Measurements from ENCODE around the gene B3GLCT.
"Not testable (repeated sequence)": the region's sequence is repeated elsewhere in the genome, so short reads cannot be mapped to it uniquely, and the experiment has no call there.

The B3GLCT gene

DNA sequence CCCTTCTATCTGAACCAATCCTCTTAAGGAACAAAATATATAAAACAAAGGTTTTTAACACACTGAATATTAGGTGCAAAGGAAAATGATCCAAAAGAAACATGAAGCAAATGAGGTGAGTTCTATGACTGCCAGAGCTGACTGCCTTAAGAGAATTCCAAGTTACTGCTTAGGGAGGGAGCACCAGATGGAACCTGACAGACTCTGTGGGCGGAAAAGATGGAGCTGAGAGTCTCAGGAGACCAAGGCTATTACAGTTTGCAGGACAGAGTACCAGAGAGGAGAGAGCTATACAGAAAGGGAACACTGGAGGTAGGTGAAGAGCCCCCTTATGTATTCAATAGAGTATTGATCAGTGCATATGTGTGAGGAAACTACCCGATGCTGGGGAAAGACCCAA lies 87.2 kb downstream of the B3GLCT start:
- DNase-seq: no peak

DNA sequence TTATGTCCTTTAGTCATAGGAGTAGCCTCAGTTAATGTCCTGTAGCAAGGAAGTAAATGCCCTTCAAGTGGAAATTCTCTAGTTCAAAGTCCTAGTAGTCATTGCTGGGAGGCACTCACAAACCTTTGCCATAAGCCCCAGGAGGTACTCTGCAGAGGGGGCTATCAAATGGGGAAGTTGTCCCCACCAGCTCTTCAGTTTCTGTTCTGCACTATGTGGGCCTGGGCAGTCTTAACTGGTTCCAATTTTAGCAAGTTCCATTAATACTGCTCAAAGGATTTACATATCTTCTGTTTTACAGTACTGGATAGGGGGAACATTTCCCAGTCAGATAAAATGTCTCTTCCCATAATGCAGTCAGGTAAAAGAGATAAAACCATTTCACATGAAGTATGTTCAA lies 101.3 kb downstream of the B3GLCT start:
- no peak for DNase-seq

DNA sequence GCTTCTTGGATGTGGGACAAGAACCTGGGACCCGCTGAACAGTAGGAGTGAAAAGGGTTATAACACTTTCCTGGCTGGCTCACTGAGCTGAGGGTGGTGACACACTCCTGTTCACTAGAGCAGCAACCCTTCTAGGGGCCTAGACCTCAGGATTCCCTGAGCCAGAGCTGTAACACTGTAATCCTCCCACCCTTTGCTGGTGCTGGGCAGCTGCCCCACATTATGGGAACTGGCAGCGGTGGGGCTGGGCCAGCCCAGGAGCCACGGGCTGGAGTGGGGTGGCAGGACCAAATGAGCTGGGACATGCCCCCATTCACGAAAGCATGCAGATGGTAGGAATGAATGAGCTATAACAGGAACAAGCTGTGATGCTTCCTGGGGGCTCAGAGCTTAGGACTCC lies 110.6 kb downstream of the B3GLCT start:
- DNase-seq: no peak

DNA sequence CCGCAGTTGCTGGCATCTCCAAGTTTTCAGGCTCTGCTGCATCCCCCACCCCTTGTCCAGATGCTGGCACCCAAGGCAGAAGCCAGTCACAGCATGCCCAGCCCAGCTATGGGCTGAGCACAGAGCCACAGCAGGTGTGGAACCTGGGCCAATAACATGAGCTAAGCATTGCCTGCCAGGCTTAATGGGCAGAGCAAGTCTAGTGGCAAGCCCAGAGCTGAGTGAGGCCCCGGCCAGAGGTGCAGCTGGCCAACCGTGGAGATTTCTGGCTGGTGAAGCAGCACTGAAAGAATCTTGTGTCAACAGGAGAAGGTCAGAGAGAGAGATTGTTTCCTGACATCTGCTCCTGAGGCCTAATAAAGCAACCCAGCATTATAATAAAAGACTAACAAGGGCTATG lies 111.0 kb downstream of the B3GLCT start:
- peak; percentile 52 for DNase-seq

DNA sequence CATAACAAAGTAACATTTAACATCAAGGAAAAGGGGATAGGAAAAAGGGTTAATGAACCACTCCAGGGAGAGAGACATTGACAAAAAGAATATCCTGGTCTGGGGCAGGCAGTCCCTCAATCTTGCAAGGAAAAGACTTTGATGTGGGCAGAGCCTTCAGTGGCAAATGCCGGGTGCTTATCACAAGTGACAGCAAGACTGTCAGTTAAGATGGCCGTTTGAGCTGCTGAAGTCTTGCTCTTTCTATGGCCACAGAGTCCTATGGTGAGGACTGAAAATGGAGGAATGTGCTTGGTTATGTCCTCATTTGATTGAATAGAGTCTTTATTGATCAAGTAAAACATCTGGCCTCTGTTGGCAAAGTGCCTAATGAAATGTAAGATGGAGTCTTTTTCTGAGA lies 112.1 kb downstream of the B3GLCT start:
- DNase-seq: no peak

DNA sequence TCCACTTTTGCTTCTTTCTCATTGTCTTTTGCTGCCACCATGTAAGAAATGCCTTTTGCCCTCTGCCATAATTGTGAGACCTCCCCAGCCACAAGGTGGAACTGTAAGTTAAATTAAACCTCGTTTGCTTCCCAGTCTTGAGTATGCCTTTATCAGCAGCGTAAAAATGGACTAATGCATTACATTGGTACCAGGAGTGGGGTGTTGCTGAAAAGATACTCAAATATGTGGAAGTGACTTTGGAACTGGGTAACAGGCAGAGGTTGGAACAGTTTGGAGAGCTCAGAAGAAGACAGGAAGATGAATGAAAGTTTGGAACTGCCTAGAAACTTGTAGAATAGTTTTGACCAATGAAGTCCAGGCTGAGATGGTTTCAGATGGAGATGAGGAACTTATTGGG lies 115.2 kb downstream of the B3GLCT start:
- DNase-seq: no peak

DNA sequence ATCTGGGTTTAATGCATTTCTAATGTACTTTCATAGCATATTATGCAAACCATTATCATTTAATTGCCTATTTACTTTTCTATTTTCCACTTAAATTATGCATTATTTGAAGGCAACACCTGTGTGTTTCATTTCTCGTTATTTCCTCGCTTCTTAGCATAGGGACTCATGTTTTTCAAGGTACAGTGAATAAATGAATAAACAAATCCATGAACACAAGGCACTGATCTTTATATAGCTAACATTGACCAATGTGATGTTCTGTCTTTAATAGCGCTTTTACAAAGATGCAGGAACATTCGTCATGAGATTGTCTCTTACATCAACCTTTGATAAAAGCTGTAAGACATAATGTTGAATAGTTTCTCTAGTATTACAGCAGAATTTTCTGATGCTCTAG lies 121.2 kb downstream of the B3GLCT start:
- DNase-seq: no peak

DNA sequence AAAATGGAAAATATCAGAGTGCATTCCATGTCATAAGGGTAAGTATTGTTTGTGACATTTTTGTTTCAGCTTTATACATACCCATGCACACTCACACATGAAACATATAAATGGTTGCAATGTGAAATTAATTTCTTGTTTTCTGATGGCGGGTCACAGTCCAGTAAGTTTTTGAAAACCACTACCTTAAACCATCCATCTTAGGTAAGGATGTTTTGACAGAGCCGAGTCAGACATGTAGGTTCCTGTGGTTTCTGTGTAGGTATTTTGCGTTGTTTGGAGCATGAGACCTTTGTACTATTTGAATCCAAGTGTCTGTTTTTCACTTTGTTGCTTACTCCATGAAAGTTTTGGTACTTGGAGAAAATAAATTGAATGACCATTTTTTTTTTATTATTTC lies 121.7 kb downstream of the B3GLCT start:
- no peak for DNase-seq

DNA sequence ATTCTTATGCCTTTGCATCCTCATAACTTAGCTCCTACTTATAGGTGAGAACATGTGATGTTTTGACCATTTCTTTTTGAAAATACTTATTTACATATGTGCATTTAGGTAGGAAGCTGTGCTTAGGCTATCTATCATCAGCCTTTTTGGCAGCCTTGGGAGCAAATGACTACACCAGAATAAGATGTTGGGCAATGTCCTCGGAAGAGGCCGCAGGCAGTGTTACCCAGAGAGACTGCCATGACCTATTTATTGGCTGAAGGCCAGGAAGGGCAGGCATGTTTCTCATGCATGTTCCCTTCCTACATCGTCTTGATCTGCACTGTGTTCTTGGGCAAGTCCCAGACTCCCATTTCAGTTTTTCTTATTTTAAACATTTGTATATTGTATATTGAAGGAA lies 122.3 kb downstream of the B3GLCT start:
- DNase-seq: no peak

DNA sequence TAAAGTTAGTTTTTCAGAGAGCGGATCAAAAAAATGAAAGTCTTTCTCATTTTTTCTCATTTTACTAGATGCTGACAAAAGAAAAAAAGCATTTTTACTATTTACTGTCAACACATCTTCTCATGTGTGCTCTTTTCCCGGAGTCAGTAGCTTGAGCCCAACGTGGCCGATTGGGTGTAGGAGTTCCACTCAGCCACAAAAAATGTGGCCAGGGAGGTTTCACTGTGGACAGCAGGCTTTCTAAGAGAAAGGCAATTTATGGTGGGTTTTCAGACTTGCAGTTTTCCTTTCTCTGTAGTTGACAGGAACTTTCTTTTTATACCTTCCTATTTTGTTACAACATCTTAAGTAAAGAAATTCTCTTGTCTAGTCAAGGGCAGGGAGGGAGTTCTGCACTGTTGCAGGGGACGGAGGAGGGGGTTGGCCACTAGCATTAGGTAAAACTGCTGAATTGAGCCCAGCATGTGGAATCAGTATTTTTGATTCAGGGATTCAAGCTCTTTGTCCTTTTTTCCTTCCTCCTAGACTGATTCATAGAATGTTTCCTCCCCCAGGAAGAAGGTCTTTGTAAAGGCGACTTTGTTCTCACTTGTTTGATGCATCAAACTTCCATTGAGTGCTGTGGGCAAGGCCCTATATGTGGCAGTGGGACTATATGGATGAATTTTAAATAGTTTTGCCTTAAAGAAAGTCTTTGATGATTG lies 123.1 kb downstream of the B3GLCT start:
- no peak for DNase-seq

DNA sequence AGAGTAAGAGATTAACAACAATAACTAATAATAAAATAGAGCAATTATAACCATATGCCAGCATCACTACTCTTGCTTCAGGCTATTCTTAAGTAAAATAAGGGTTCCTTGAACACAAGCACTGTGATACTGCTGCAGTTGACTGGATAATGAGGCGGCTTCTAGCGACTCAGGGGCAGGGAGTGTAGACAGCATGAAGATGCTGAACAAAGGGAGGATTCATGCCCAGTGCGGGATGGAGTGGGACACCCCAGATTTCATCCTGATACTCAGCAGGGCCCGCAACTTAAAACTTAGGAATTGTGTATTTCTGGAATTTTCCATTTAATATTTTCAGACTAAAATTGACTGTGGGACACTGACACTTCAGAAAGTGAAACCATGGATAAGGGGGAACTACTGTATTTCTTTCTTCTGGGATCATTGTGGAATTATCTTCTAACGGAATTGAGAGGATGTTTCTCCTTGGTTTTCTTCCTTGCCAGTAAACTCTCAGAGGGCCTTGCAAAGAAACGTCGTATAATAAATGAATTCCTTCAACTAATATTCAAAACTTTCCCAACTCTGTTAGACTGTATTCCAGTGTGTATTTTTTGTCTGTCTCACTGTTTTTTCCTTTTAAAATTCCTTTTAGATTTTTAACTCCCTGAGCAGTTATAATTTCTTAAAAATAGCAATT lies 127.5 kb downstream of the B3GLCT start:
- no peak for DNase-seq

DNA sequence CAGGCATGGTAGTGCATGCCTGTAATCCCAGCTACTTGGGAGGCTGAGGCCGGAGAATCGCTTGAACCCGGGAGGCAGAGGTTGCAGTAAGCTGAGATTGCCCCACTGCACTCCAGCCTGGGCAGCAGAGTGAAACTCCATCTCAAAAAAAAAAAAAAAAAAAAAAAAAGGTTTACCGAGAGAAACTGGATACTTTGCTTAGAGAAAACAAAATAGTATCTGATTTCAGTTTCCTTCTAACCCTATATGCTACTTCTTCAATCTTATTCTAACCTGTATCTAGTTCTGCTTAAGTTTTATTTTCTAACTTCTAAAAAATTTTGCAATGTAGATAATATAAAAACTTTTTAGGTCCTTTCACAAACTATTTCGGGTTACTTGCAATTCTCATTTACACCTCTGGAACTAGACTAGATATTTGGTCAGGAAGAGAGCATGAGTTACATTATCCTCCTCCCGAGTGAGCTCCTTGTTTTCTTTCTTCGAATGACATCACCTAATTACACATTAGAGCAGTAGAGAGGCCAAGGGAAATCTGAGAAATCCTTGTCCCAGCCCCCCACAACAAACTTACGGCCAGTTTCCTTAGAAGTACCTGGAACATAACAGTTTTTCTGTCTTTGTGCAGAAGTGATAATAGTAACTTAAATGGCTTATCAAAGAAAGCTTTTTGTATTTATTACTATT lies 128.9 kb downstream of the B3GLCT start:
- no peak for DNase-seq

DNA sequence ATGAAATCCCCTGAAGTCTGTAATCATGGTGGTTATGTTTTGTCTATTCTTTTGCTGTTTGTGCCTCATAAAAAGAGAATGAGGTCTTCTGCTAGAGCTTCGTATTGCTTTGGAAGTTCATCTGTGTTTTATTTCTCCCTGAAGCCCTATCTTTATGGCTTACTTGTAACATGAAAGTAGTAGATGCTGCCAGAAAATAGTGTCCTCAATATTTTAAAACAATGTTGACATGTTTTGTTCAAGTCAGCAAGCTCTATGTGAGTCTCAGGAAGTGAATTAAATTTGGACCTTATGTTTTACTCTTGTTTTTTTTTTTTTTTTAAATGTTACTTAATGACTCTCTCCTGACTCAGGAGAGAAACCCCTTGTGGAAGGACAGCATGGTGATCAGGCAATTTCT lies 130.5 kb downstream of the B3GLCT start:
- no peak for DNase-seq

DNA sequence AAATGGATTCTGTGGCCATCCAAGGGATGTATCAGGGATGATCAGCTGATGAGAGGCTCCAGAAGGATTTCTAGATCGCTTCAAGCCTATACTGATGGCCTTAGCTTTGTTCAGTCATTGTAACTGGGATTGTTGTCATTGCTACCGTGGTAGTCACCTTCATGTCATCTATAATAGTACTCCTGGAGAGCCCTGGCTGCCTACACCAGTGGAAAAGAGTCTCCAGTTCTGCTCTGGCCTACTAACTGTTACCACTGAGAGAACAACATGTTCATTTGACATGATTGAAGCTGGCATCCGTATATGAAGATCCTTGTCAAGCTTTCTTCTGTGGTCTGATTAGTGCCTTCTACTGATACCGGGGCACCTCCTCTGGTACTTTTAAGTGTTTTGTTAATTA lies 131.3 kb downstream of the B3GLCT start:
- no peak for DNase-seq

DNA sequence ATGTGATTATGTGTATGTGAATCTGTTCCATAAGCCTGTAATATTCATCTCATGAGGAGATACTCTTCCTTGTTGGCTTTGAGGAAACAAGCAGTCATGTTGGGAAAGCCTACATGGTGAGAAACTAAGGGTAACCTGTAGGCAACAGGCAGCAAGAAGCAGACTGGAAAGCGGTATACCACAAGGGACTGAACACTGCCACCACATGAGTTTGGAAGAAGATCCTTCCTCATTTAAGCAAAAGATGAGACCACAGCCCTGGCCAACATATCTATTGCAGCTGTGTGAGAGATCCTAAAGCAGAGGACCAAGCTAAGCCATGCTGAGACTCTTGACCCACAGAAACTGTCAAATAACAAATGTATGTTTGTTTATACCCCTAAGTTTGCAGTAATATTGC lies 134.8 kb downstream of the B3GLCT start:
- DNase-seq: no peak

DNA sequence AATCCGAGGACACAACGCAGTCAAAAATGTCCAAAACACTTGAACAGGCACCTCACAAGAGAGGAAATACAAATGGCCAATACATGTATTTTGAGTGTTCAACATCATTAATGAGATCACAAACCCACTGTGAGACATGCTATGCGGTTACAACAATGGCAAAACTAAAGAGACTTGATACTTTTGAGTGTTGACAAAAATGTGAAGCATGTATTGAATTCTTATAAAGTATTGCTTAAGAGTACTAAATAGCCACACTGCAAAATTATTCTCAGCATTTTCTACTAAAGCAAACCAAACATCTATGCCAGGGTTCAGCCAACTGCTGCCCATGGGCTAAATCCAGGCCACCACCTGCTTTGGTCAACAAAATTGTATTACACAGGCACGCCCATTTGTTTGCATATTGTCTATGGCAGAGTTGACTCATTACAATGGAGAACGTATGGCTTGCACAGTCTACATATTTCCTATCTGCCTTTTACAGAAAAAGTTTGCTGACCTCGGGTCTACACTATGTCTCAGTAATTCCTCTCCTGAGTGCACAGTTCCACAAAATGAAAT lies 135.3 kb downstream of the B3GLCT start:
- DNase-seq: no peak

DNA sequence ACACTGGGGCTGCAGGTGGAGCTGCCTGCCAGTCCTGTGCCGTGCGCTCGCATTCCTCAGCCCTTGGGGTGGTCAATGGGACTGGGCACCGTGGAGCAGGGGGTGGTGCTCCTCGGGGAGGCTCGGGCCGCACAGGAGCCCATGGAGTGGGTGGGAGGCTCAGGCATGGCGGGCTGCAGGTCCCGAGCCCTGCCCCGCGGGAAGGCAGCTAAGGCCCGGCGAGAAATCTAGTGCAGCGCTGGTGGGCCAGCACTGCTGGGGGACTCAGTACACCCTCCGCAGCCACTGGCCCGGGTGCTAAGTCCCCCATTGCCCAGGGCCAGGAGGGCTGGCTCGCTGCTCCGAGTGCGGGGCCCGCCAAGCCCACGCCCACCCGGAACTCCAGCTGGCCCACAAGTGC lies 139.8 kb downstream of the B3GLCT start:
- not testable (repeated sequence) for DNase-seq

DNA sequence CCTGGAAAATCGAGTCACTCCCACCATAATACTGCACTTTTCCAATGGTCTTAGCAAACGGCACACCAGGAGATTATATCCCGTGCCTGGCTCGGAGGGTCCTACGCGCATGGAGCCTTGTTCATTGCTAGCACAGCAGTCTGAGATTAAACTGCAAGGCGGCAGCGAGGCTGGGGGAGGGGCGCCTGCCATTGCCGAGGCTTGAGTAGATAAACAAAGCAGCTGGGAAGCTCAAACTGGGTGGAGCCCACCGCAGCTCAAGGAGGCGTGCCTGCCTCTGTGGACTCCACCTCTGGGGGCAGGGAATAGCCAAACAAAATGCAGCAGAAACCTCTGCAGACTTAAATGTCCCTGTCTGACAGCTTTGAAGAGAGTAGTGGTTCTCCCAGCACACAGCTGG lies 141.1 kb downstream of the B3GLCT start:
- not testable (repeated sequence) for DNase-seq

DNA sequence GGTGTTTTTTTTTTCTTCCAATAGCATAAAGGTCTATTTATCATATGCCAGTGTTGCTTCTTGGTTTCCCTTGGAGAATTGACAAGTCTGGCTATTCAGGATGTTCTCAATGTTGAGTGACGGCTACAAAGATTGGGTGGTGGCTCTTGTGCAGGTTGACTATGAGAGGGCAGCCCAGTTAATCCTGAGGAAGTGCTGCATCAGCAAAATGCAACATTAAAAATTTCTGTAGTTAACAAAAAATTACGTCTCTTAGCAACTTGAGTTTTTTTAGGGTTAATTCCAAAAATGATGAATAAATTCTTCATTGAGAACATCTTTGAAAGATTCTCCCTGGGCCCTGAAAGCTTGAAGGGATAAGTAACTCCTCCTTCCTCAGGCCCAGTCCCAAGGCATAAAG lies 147.1 kb downstream of the B3GLCT start:
- DNase-seq: no peak

DNA sequence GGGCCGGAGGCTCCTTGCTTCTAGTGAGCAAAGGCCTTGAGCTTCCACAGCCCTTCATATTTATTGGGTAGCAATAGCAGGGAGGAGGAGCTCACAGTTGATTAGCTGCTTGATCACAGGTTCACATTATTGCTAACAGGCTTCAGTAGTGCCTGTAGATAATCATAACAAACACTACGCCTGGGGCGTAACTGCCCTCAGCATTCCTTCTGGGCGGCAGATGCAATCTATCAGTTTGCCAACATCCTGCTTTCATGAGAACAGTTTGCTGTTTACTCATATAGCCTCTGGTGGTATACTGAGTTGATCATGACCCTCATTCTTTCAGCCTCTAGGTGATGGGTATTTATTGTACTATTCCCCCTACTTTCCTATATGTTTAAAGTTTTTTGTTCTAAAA lies 149.4 kb downstream of the B3GLCT start:
- no peak for DNase-seq

DNA sequence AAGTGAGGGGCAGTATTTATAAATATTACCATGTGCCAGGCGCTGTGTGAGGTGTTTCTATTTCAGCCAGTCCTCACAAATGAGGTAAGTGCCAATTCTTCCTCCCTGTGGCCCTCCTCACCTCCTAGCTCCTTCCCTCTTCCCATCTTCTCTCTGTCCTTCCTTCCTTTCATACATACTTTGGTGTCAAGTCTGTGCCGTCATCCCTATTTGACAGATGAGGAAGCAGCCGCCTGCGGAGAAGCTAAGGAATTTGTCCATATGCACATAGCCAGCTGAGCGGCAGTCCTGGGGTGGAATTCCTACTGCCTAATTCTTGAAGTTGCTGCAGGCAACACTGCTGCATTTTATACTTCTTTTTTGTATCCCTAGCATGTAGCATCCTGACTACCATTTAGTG lies 150.8 kb downstream of the B3GLCT start:
- DNase-seq: no peak

DNA sequence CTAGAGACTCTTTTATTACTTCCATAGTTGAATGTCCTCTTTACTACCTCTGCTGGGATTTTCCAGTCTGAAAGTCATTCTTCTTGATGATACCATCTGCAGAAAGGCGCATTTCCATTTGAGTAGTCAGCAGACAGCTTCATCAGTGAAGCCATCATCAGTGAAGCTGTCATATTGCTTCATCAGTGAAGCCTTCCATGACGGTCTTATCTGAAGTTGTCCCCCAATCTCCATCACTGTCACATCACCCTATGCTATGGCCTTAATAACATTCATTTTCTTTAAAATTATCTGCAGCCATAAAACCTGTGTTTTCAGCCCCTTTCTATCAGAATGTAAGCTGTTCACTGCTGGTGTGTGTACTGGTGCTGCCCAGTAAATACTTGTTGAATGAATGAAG lies 151.6 kb downstream of the B3GLCT start:
- no peak for DNase-seq

DNA sequence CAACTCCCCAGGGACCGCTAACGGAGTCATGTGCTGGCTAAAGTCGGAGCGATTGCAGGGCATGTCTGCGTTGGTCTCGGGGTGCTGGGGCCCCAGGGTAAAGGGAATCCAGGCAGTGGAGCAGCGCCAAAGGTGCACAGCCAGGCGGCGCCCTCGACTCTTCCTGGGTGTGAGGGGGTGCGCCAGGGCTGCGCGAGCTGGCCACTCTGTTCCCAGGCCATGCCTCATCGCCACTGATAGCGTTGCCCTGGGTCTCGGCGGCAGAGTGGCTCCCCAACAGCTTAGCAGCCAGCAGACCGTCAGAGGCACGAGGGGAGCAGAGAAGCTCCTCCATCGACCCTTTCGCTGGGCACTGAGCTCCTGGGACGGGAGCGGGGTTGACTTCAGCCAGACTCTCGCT lies 152.7 kb downstream of the B3GLCT start:
- DNase-seq: no peak

DNA sequence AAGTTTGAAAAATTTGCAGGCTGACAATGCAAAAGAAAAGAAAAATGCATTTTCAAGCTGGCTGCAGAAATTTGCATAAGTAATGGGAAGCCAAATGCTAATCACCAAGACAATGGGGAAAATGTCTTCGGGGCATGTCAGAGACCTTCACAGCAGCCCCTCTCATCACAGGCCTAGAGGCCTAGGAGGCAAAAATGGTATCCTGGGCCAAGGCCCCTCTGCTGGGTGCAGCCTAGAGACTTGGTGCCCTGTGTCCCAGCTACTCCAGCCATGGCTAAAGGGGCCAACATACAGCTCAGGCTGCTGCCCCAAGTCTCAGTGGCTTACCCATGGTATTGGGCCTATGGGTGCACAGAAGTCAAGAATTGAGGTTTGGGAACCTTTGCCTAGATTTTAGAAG lies 155.2 kb downstream of the B3GLCT start:
- no peak for DNase-seq

Data from right forelimb (tissue), 1 donor.